ENCODE data around the gene TAOK1. TPM values are rescaled to one million over a fixed set of nuclear protein-coding genes. Genes with fewer than 3 reads are reported as not detected.
A peak's percentile ranks its signal among the peaks of the same experiment; 100 is the strongest.

Gene TAOK1
- total RNA-seq, 1 donor from 2014 or later: 87.1 TPM

DNA sequence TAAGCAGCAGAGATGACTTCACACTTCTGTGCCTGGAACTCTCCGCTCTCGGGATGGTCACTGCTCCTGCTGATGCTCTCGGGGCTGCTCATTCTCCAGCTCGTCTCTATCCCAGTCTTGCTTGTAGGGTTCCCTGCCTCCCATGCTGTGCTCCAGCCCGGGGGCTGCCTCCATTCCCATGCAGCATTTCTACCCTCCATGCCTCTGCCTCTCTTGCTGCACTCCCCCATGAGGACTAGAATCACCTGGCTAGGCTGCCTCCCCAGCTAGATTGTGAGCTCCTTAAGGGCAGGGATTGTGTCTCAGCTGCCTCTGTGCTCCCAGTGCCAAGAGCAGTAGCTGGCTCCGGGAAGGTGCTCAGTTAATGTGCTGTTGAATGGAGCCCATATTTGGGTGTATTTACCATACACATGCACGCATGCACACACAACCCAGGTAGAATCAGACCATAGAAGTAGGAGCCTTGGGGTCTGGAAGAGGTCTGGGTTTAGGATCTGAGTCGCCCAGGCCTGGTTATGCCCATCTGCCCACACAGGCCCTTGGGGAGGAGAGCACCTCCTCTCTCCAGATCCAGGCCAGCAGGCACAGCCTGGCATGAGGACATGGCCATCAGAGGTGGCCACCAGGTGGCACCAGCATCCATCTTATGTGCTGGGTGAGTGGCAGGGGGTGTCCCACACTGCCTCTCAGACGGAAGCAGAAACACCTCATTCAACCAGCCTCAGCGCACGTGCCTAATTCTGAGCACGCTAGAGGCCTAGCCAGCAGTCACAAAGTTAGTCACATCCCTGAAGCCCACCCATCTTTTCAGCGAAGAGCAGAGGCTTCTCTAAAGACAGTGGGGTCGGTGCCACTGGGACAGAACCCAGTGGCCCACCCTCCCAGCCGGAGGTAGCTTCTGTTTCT, 190.0 kb downstream of the TAOK1 start:
- H3K36me3 Mint-ChIP-seq (ENCODE audit: low read depth): peaks cover 16% of the 10 kb centered on the region
- no peak overlapping the region for H3K4me3 Mint-ChIP-seq (ENCODE audit: unreplicated experiment)
- H3K27ac Mint-ChIP-seq (ENCODE audit: unreplicated experiment): peak overlapping the region; percentile 27
- H3K4me1 Mint-ChIP-seq (ENCODE audit: low read depth): peaks cover 19% of the 10 kb centered on the region
- TF ChIP-seq CTCF (IDR thresholded peaks at IDR 0.05): peak; percentile 95
- H3K27me3 Mint-ChIP-seq (ENCODE audit: low read depth): no peaks in the 10 kb centered on the region
- peak; percentile 95 for DNase-seq (ENCODE audit: low spot score)
- H3K9me3 Mint-ChIP-seq (ENCODE audit: low read depth): no peaks in the 10 kb centered on the region

DNA sequence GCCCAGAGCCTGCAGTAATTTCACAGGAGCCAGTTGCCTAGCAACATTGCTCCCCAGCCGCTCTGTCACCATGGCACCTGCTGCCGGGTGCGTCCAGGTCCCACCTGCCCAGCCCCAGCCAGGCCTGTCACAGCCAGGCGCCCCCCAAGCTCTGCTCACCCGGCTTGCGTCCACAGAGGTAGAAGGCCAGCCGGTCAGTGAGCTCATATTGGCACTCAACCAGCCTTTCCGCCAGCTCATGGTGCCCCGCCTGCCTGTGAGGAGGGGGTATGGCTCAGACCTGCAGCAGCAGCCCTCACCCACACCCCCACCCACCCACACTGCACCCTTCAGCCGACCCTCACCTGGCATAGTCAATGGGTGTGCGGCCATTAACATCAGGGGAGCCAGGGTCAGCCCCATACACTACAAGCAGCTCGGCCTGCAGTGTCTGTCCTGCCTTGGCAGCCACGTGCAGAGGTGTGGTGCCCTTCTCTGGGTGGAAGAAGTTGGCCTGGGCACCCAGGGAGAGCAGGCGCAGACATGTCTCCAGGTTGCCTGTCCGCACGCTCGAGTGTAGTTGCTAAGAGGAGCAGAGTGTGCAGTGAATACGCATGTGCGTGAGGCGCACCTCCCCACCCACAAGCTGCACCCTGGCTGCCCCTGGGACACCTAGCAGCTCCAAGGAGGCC, 191.6 kb downstream of the TAOK1 start:
- no peak overlapping the region for H3K27ac Mint-ChIP-seq (ENCODE audit: unreplicated experiment)
- no peak overlapping the region for H3K4me3 Mint-ChIP-seq (ENCODE audit: unreplicated experiment)
- H3K27me3 Mint-ChIP-seq (ENCODE audit: low read depth): no peaks in the 10 kb centered on the region
- DNase-seq (ENCODE audit: low spot score): peak; percentile 74
- TF ChIP-seq CTCF (IDR thresholded peaks at IDR 0.05): no peak
- peaks cover 31% of the 10 kb centered on the region for H3K4me1 Mint-ChIP-seq (ENCODE audit: low read depth)
- peaks cover 14% of the 10 kb centered on the region for H3K36me3 Mint-ChIP-seq (ENCODE audit: low read depth)
- no peaks in the 10 kb centered on the region for H3K9me3 Mint-ChIP-seq (ENCODE audit: low read depth)

GRCh38 chr17:29582254-29582765, 192.1 kb downstream of the TAOK1 start:
- TF ChIP-seq CTCF (IDR thresholded peaks at IDR 0.05): no peak
- H3K36me3 Mint-ChIP-seq (ENCODE audit: low read depth): peaks cover 14% of the 10 kb centered on the region
- no peaks in the 10 kb centered on the region for H3K9me3 Mint-ChIP-seq (ENCODE audit: low read depth)
- no peak overlapping the region for H3K27ac Mint-ChIP-seq (ENCODE audit: unreplicated experiment)
- peaks cover 33% of the 10 kb centered on the region for H3K4me1 Mint-ChIP-seq (ENCODE audit: low read depth)
- H3K27me3 Mint-ChIP-seq (ENCODE audit: low read depth): no peaks in the 10 kb centered on the region
- H3K4me3 Mint-ChIP-seq (ENCODE audit: unreplicated experiment): no peak overlapping the region
- DNase-seq (ENCODE audit: low spot score): no peak

DNA sequence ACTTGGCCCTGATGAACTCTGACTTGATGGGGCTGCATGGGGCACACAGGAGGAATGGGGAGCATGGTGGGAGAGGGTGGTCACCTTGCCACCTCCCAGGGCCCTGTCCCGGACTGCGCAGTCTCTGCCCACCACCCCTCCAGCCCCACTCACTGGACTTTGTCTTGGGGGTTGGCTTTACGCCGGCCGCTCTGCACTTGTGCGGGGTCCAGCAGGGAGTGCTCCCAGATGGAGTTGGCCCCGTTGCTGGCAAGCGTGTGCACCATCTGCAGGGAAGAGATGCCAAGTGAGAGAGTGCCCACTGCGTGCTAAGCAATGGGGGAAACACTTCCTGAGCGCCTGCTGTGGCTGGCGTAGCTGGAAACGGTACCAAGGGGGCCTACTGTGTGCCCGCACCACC, 192.6 kb downstream of the TAOK1 start:
- no peak for DNase-seq (ENCODE audit: low spot score)
- Mint-ChIP-seq H3K36me3 (ENCODE audit: low read depth) (peaks cover 13% of the 10 kb centered on the region), H3K27ac (ENCODE audit: unreplicated experiment) (no peak overlapping the region), H3K27me3 (ENCODE audit: low read depth) (no peaks in the 10 kb centered on the region), H3K4me1 (ENCODE audit: low read depth) (peaks cover 37% of the 10 kb centered on the region), H3K4me3 (ENCODE audit: unreplicated experiment) (no peak overlapping the region), H3K9me3 (ENCODE audit: low read depth) (no peaks in the 10 kb centered on the region)
- TF ChIP-seq CTCF (IDR thresholded peaks at IDR 0.05): no peak
